Progenitor cell of endocrine pancreas (in vitro differentiated cells): ENCODE data around the gene COL7A1. TPM values are rescaled to one million over a fixed set of nuclear protein-coding genes. Genes with fewer than 3 reads are reported as not detected.

Source experiments
- DNase-seq: peaks from one replicate; pipeline ENCODE4 v3.0.0; 2021; ENCODE audit warnings: low spot score; ENCODE audit not compliant: unreplicated experiment
- H3K27ac Mint-ChIP-seq: 2 replicates; pipeline ENCODE4 v1.8.0; 2021; ENCODE audit warnings: mild to moderate bottlenecking, moderate library complexity, mixed read lengths
- H3K27me3 Mint-ChIP-seq: 2 replicates; pipeline ENCODE4 v1.8.0; 2021; ENCODE audit warnings: mixed read lengths
- H3K36me3 Mint-ChIP-seq: 2 replicates; pipeline ENCODE4 v1.8.0; 2022; ENCODE audit warnings: mixed read lengths; ENCODE audit not compliant: insufficient read depth
- H3K4me1 Mint-ChIP-seq: 2 replicates; pipeline ENCODE4 v1.8.0; 2021; ENCODE audit warnings: low read depth, mixed read lengths
- H3K4me3 Mint-ChIP-seq: 2 replicates; pipeline ENCODE4 v1.8.0; 2021; ENCODE audit warnings: low read depth, mild to moderate bottlenecking, moderate library complexity, mixed read lengths
- H3K9me3 Mint-ChIP-seq: 2 replicates; pipeline ENCODE4 v1.8.0; 2021; ENCODE audit warnings: low read depth, mixed read lengths
- microRNA-seq: library from miRNA; unstranded; fragments of <30 nt; microRNA quantifications from one replicate; pipeline ENCODE4 v1.1.0, GENCODE V29; 2020; ENCODE audit warnings: borderline number of aligned reads; ENCODE audit not compliant: unreplicated experiment
- total RNA-seq: library from RNA; stranded (reverse); gene quantifications from 2 replicates; pipeline ENCODE4 v1.2.1, GENCODE V29; 2021
- TF ChIP-seq, protein P1 (sequence below): fragments of 200-600 bp; sonication (generic); IDR thresholded peaks from one replicate; pipeline ENCODE4 v1.5.0; 2021; ENCODE audit warnings: antibody characterized with exemption, mild to moderate bottlenecking; ENCODE audit not compliant: unreplicated experiment

COL7A1 gene
- total RNA-seq, 1 donor from 2014 or later = 38.4 TPM

GRCh38 chr3:48516571-48516970 is 78.6 kb downstream of the COL7A1 start:
- Mint-ChIP-seq H3K36me3 (peaks cover 1% of the 10 kb centered on the region), H3K4me1 (no peaks in the 10 kb centered on the region), H3K27me3 (no peaks in the 10 kb centered on the region), H3K4me3 (no peak overlapping the region), H3K9me3 (no peaks in the 10 kb centered on the region), H3K27ac (no peak overlapping the region)
- no peak for DNase-seq
- TF ChIP-seq, protein P1, sequence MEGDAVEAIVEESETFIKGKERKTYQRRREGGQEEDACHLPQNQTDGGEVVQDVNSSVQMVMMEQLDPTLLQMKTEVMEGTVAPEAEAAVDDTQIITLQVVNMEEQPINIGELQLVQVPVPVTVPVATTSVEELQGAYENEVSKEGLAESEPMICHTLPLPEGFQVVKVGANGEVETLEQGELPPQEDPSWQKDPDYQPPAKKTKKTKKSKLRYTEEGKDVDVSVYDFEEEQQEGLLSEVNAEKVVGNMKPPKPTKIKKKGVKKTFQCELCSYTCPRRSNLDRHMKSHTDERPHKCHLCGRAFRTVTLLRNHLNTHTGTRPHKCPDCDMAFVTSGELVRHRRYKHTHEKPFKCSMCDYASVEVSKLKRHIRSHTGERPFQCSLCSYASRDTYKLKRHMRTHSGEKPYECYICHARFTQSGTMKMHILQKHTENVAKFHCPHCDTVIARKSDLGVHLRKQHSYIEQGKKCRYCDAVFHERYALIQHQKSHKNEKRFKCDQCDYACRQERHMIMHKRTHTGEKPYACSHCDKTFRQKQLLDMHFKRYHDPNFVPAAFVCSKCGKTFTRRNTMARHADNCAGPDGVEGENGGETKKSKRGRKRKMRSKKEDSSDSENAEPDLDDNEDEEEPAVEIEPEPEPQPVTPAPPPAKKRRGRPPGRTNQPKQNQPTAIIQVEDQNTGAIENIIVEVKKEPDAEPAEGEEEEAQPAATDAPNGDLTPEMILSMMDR = no peak

- H3K4me1 Mint-ChIP-seq = no peaks in the 10 kb centered on the region
- no peaks in the 10 kb centered on the region for H3K9me3 Mint-ChIP-seq
- no peaks in the 10 kb centered on the region for H3K27me3 Mint-ChIP-seq
- DNase-seq = no peak
- TF ChIP-seq, protein P1 = no peak
- H3K36me3 Mint-ChIP-seq = peaks cover 1% of the 10 kb centered on the region
- no peak overlapping the region for H3K27ac Mint-ChIP-seq
- no peak overlapping the region for H3K4me3 Mint-ChIP-seq
These were observed 80.5 kb downstream of the COL7A1 start for GRCh38 chr3:48514431-48515227.

Small RNA genes lying within 50 kb of the gene (microRNA-seq; reads per million reads assigned to microRNA genes)
- not detected for gene MIR4793
- not detected for gene MIR6823
- not detected for gene MIR711

Other genes starting within 250 kb of the COL7A1 start
- 0.20 and 0.38 TPM in 2 replicates for gene FBXW12, start 223.1 kb downstream of the COL7A1 start, total RNA-seq
- 535 and 543 TPM in 2 replicates for gene PLXNB1, start 165.2 kb downstream of the COL7A1 start, total RNA-seq
- 11.4 and 13.2 TPM in 2 replicates for gene CCDC51, start 155.2 kb downstream of the COL7A1 start, total RNA-seq
- 236 and 253 TPM in 2 replicates for gene TMA7, start 155.1 kb downstream of the COL7A1 start, total RNA-seq
- 13.8 and 15.2 TPM in 2 replicates for gene ATRIP, start 148.6 kb downstream of the COL7A1 start, total RNA-seq
- 157 and 162 TPM in 2 replicates for gene SHISA5, start 91.2 kb downstream of the COL7A1 start, total RNA-seq
- gene PFKFB4, start 38.5 kb downstream of the COL7A1 start, total RNA-seq = 39.7 and 45.0 TPM in 2 replicates
- gene UCN2, start 31.5 kb downstream of the COL7A1 start, total RNA-seq = 1.2 and 1.4 TPM in 2 replicates
- 209 and 219 TPM in 2 replicates for gene UQCRC1, start 14.3 kb upstream of the COL7A1 start, total RNA-seq
- gene TMEM89, start 26.4 kb upstream of the COL7A1 start, total RNA-seq = 0.49 TPM in 1 of 2 replicates, not detected in the other
- 31.0 and 35.9 TPM in 2 replicates for gene SLC26A6, start 40.1 kb upstream of the COL7A1 start, total RNA-seq
- 14.9 and 15.2 TPM in 2 replicates for gene CELSR3, start 67.6 kb upstream of the COL7A1 start, total RNA-seq
- gene NCKIPSD, start 90.6 kb upstream of the COL7A1 start, total RNA-seq = 29.8 and 32.0 TPM in 2 replicates
- gene IP6K2, start 121.9 kb upstream of the COL7A1 start, total RNA-seq = 207 and 212 TPM in 2 replicates